HepG2 (cell line): Measurements from ENCODE around the gene STAT4.

ENCODE experiments used
- GTF2F1 ChIP-seq: fragments of 150-350 bp; IDR thresholded peaks from 2 replicates; pipeline ENCODE4 v1.6.1; 2014; ENCODE audit warnings: low read length
- TF ChIP-seq, protein P1 (sequence below): sonication (generic); formaldehyde crosslinking; IDR thresholded peaks from 2 replicates; pipeline ENCODE4 v1.8.0; 2022; ENCODE audit warnings: mild to moderate bottlenecking, missing genetic modification reagents

DNA sequence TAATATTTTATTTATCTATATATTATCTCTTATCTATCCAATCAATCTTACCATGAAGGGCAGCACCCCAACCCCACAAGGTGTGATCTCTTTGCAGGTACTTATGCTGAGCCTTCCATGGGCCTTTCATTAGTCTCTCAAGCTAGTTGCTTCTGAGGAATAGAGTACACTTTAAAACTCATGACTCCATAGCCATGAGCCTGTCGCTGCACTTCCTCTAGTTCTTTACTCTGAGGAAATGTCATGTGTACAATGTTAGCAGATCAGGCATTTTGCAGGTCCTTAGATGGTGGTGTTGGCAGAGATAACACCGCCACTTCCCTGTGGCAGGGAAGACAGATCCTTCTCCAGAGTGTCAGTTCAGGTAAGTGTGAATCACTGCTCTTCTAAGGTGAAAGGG lies 29.5 kb upstream of the STAT4 start:
- TF ChIP-seq, protein P1, sequence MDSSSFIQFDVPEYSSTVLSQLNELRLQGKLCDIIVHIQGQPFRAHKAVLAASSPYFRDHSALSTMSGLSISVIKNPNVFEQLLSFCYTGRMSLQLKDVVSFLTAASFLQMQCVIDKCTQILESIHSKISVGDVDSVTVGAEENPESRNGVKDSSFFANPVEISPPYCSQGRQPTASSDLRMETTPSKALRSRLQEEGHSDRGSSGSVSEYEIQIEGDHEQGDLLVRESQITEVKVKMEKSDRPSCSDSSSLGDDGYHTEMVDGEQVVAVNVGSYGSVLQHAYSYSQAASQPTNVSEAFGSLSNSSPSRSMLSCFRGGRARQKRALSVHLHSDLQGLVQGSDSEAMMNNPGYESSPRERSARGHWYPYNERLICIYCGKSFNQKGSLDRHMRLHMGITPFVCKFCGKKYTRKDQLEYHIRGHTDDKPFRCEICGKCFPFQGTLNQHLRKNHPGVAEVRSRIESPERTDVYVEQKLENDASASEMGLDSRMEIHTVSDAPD (CRISPR knock-in tag), result no peak
- no peak for TF ChIP-seq GTF2F1
